HepG2 (cell line): ENCODE measurements around the gene IFIT5. TPM values are rescaled to one million over a fixed set of nuclear protein-coding genes. Genes with fewer than 3 reads are reported as not detected.

Experiments
- ARHGAP35 ChIP-seq: sonication (generic); formaldehyde crosslinking; IDR thresholded peaks from 2 replicates; pipeline ENCODE4 v1.9.0; 2022; ENCODE audit warnings: mild to moderate bottlenecking, inconsistent platforms, moderate library complexity, missing genetic modification reagents, borderline replicate concordance
- BRD4 ChIP-seq: sonication (generic); formaldehyde crosslinking; IDR thresholded peaks from 2 replicates; pipeline ENCODE4 v1.4.0; 2020; ENCODE audit warnings: missing genetic modification reagents
- KDM5B ChIP-seq: sonication (generic); formaldehyde crosslinking; IDR thresholded peaks from 2 replicates; pipeline ENCODE4 v1.4.0; 2020; ENCODE audit warnings: missing genetic modification reagents, mild to moderate bottlenecking, borderline replicate concordance
- NCOA1 ChIP-seq: sonication (generic); formaldehyde crosslinking; IDR thresholded peaks from 2 replicates; pipeline ENCODE4 v1.9.0; 2021; ENCODE audit warnings: missing genetic modification reagents
- NFE2L2 ChIP-seq: fragments of 150-350 bp; IDR thresholded peaks from 2 replicates; pipeline ENCODE4 v1.6.1; 2014; ENCODE audit warnings: low read length
- NFKBIZ ChIP-seq: IDR thresholded peaks from 2 replicates; pipeline ENCODE4 v1.6.1; 2018; ENCODE audit warnings: missing genetic modification reagents, missing compliant biosample characterization
- REL ChIP-seq: sonication (generic); formaldehyde crosslinking; conservative IDR thresholded peaks from 2 replicates; pipeline ENCODE4 v1.8.0; 2022; ENCODE audit warnings: mild to moderate bottlenecking, missing genetic modification reagents, moderate library complexity
- SALL1 ChIP-seq: sonication (generic); formaldehyde crosslinking; IDR thresholded peaks from 2 replicates; pipeline ENCODE4 v1.8.0; 2022; ENCODE audit warnings: mild to moderate bottlenecking, missing genetic modification reagents
- SMYD3 ChIP-seq: sonication (generic); formaldehyde crosslinking; IDR thresholded peaks from 2 replicates; pipeline ENCODE4 v1.8.1; 2023; ENCODE audit warnings: mild to moderate bottlenecking, missing genetic modification reagents
- SNAPC4 ChIP-seq: sonication (generic); formaldehyde crosslinking; IDR thresholded peaks from 2 replicates; pipeline ENCODE4 v1.4.0; 2020; ENCODE audit warnings: mild to moderate bottlenecking, missing genetic modification reagents
- TFE3 ChIP-seq: IDR thresholded peaks from 2 replicates; pipeline ENCODE4 v1.6.1; 2016
- ZBTB38 ChIP-seq: sonication (generic); formaldehyde crosslinking; IDR thresholded peaks from 2 replicates; pipeline ENCODE4 v1.5.1; 2020; ENCODE audit warnings: mild to moderate bottlenecking, missing genetic modification reagents
- ZBTB46 ChIP-seq: sonication (generic); formaldehyde crosslinking; IDR thresholded peaks from 2 replicates; pipeline ENCODE4 v1.4.0; 2020; ENCODE audit warnings: mild to moderate bottlenecking, missing genetic modification reagents, borderline replicate concordance
- ZNF121 ChIP-seq: sonication (generic); formaldehyde crosslinking; IDR thresholded peaks from 2 replicates; pipeline ENCODE4 v1.5.0; 2020; ENCODE audit warnings: mild to moderate bottlenecking, missing genetic modification reagents
- ZNF383 ChIP-seq: sonication (generic); formaldehyde crosslinking; IDR thresholded peaks from 2 replicates; pipeline ENCODE4 v1.4.0; 2020; ENCODE audit warnings: missing genetic modification reagents, mild to moderate bottlenecking, borderline replicate concordance
- ZNF543 ChIP-seq: sonication (generic); formaldehyde crosslinking; IDR thresholded peaks from 2 replicates; pipeline ENCODE4 v1.4.0; 2020; ENCODE audit warnings: mild to moderate bottlenecking, missing genetic modification reagents
- ZNF616 ChIP-seq: sonication (generic); formaldehyde crosslinking; IDR thresholded peaks from 2 replicates; pipeline ENCODE4 v1.5.0; 2020; ENCODE audit warnings: low read depth, mild to moderate bottlenecking, missing genetic modification reagents
- ZNF629 ChIP-seq: sonication (generic); formaldehyde crosslinking; conservative IDR thresholded peaks from 2 replicates; pipeline ENCODE4 v1.5.0; 2020; ENCODE audit warnings: missing genetic modification reagents
- ZSCAN12 ChIP-seq: sonication (generic); formaldehyde crosslinking; IDR thresholded peaks from 2 replicates; pipeline ENCODE4 v1.9.0; 2021; ENCODE audit warnings: mild to moderate bottlenecking, missing genetic modification reagents
- ZSCAN20 ChIP-seq: sonication (generic); formaldehyde crosslinking; IDR thresholded peaks from 2 replicates; pipeline ENCODE4 v1.4.0; 2020; ENCODE audit warnings: missing genetic modification reagents, mild to moderate bottlenecking, borderline replicate concordance
- polyA plus RNA-seq, 8 experiments: library from polyadenylated mRNA; depleted of rRNA in 3 of 8; stranded (reverse) in 7 of 8; unstranded in 1 of 8; fragments of >200 nt; fragmentation: Illumina TruSeq in 4 of 8; extraction: Trizol in 4 of 8; gene quantifications; 2 replicates each; pipeline versions ENCODE4 v1.2.1 to v1.2.3, GENCODE V29; 2011 to 2016; ENCODE audit warnings: low read depth in 4 of 8, missing spikeins in 1 of 8, mixed read lengths in 1 of 8; ENCODE audit not compliant: insufficient read depth in 1 of 8
- total RNA-seq, 5 experiments: library from RNA; depleted of rRNA; stranded (reverse); fragments of >200 nt; fragmentation: Illumina TruSeq; extraction: Trizol; gene quantifications; 2 replicates each; pipeline ENCODE4 v1.2.3, GENCODE V29; 2016; ENCODE audit warnings: low read depth in 1 of 5

The IFIT5 gene
- total and polyA plus RNA-seq, 2 of the 13 experiments (the other 11 are each of a cell fraction or from before 2014, with no cell fraction given): 2.2 to 8.3 TPM

GRCh38 chr10:89373916-89374711 is 40.3 kb upstream of the IFIT5 start (continued):
- TF ChIP-seq ZNF121 (CRISPR knock-in tag) (no peak), SMYD3 (CRISPR knock-in tag) (no peak), ZNF629 (CRISPR knock-in tag) (no peak), ZNF383 (CRISPR knock-in tag) (no peak), ZSCAN12 (CRISPR knock-in tag) (no peak), ZBTB46 (CRISPR knock-in tag) (no peak), ZSCAN20 (CRISPR knock-in tag) (no peak), BRD4 (no peak), KDM5B (no peak), ZBTB38 (CRISPR knock-in tag) (no peak), SNAPC4 (CRISPR knock-in tag) (no peak), TFE3 (CRISPR knock-in tag) (peak; percentile 77; the same call in 1 of the 2 replicates), ARHGAP35 (no peak), REL (CRISPR knock-in tag) (no peak), NFE2L2 (no peak), SALL1 (CRISPR knock-in tag) (peak; percentile 52; the same call in 1 of the 2 replicates), ZNF616 (no peak), ZNF543 (no peak), NFKBIZ (CRISPR knock-in tag) (0 out of 2 replicates have a peak, but pooled peaks have one; percentile 46), NCOA1 (no peak)
